Endothelial cell of umbilical vein (primary cell): ENCODE measurements around the gene MACROD2.

ENCODE experiments used
- EZH2 ChIP-seq: IDR thresholded peaks from 2 replicates; pipeline ENCODE4 v1.6.1; 2012; ENCODE audit warnings: borderline replicate concordance, low read depth, mild to moderate bottlenecking, moderate library complexity, low read length, inconsistent platforms; ENCODE audit not compliant: severe bottlenecking
- JUN ChIP-seq: IDR thresholded peaks from 2 replicates; pipeline ENCODE4 v1.6.1; 2011; ENCODE audit warnings: borderline replicate concordance, low read depth; ENCODE audit not compliant: insufficient read length, insufficient read depth
- TF ChIP-seq, protein P1 (sequence below), 2 donors: IDR thresholded peaks; 1 replicate in 1 of 2; 2 replicates in 1 of 2; pipeline ENCODE4 v1.5.1; 2011; ENCODE audit warnings: low read length in 2 of 2, mild to moderate bottlenecking in 2 of 2, moderate library complexity in 2 of 2, control low read depth in 1 of 2, inconsistent platforms in 1 of 2, low read depth in 1 of 2; ENCODE audit not compliant: insufficient read depth in 1 of 2; ENCODE audit errors: extremely low read depth in 1 of 2

DNA sequence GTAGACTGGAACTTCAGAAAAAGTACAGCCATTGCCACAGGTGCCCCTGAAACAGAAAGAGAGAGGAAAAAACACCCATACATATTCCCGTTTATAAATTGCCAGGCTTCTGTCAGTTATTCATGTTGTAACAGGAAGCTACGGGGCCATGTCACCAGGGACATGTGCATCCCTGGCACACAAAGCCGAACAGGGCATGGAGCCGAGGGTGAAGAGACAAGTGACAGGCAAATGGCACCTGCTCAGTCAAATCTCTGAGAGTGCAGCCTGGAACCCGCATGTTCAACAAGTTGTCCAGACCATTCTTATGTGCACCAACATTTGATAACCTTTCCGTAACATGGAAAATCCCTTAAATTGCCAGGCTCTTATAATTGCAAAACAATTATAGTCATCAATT lies 1837.2 kb downstream of the MACROD2 start:
- TF ChIP-seq, protein P1, sequence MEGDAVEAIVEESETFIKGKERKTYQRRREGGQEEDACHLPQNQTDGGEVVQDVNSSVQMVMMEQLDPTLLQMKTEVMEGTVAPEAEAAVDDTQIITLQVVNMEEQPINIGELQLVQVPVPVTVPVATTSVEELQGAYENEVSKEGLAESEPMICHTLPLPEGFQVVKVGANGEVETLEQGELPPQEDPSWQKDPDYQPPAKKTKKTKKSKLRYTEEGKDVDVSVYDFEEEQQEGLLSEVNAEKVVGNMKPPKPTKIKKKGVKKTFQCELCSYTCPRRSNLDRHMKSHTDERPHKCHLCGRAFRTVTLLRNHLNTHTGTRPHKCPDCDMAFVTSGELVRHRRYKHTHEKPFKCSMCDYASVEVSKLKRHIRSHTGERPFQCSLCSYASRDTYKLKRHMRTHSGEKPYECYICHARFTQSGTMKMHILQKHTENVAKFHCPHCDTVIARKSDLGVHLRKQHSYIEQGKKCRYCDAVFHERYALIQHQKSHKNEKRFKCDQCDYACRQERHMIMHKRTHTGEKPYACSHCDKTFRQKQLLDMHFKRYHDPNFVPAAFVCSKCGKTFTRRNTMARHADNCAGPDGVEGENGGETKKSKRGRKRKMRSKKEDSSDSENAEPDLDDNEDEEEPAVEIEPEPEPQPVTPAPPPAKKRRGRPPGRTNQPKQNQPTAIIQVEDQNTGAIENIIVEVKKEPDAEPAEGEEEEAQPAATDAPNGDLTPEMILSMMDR (IDR thresholded peaks at IDR 0.05; ENCODE audit: extremely low read depth in 1 of 2, insufficient read depth in 1 of 2, low read depth in 1 of 2, low read length in 2 of 2), result no peak
- TF ChIP-seq JUN, result no peak
- TF ChIP-seq EZH2, result no peak
